HepG2 (cell line): ENCODE measurements around the gene ZKSCAN3. TPM values are rescaled to one million over a fixed set of nuclear protein-coding genes. Genes with fewer than 3 reads are reported as not detected.
A peak's percentile ranks its signal among the peaks of the same experiment; 100 is the strongest.

Experiments
- AGO1 ChIP-seq: fragments of 200-400 bp; formaldehyde crosslinking; IDR thresholded peaks from 2 replicates; pipeline ENCODE4 v1.6.1; 2017; ENCODE audit warnings: mild to moderate bottlenecking, low read depth, low read length, moderate library complexity; ENCODE audit not compliant: poor library complexity, severe bottlenecking
- IKZF5 ChIP-seq: IDR thresholded peaks from 2 replicates; pipeline ENCODE4 v1.6.1; 2018; ENCODE audit warnings: missing genetic modification reagents, mild to moderate bottlenecking, missing compliant biosample characterization
- KDM1A ChIP-seq: IDR thresholded peaks from 2 replicates; pipeline ENCODE4 v1.6.1; 2016; ENCODE audit warnings: missing compliant biosample characterization
- MEIS1 ChIP-seq: sonication (generic); formaldehyde crosslinking; IDR thresholded peaks from 2 replicates; pipeline ENCODE4 v1.9.0; 2021; ENCODE audit warnings: mild to moderate bottlenecking, missing genetic modification reagents, moderate library complexity, borderline replicate concordance
- MYPOP ChIP-seq: sonication (generic); formaldehyde crosslinking; IDR thresholded peaks from 2 replicates; pipeline ENCODE4 v1.8.1; 2023; ENCODE audit warnings: mild to moderate bottlenecking, moderate library complexity, missing genetic modification reagents
- NPAS2 ChIP-seq: sonication (generic); formaldehyde crosslinking; IDR thresholded peaks from 2 replicates; pipeline ENCODE4 v1.8.0; 2022; ENCODE audit warnings: mild to moderate bottlenecking, missing genetic modification reagents, borderline replicate concordance
- PCBP2 ChIP-seq: fragments of 200-400 bp; formaldehyde crosslinking; optimal IDR thresholded peaks from 2 replicates; pipeline ENCODE3; 2018; ENCODE audit warnings: low read length, low read depth; ENCODE audit not compliant: poor library complexity, severe bottlenecking
- RAD21 ChIP-seq: fragments of 450-650 bp; formaldehyde crosslinking; IDR thresholded peaks from 2 replicates; pipeline ENCODE4 v1.5.0; 2020; ENCODE audit warnings: mild to moderate bottlenecking
- SNAPC2 ChIP-seq: sonication (generic); formaldehyde crosslinking; IDR thresholded peaks from 2 replicates; pipeline ENCODE4 v1.8.1; 2022; ENCODE audit warnings: mild to moderate bottlenecking, missing genetic modification reagents
- SP1 ChIP-seq, 2 experiments: fragments of 450-650 bp in 1 of 2; sonication (generic) in 1 of 2; formaldehyde crosslinking in 1 of 2; IDR thresholded peaks; 2 replicates each; pipeline versions ENCODE4 v1.4.0 to v1.6.1; 2016 to 2020; ENCODE audit warnings: missing genetic modification reagents in 1 of 2
- TRAFD1 ChIP-seq: sonication (generic); formaldehyde crosslinking; IDR thresholded peaks from 2 replicates; pipeline ENCODE4 v1.5.1; 2020; ENCODE audit warnings: missing genetic modification reagents, mild to moderate bottlenecking, borderline replicate concordance
- XBP1 ChIP-seq: sonication (generic); formaldehyde crosslinking; IDR thresholded peaks from 2 replicates; pipeline ENCODE4 v1.5.0; 2020; ENCODE audit warnings: missing genetic modification reagents
- ZBTB4 ChIP-seq: sonication (generic); formaldehyde crosslinking; IDR thresholded peaks from 2 replicates; pipeline ENCODE4 v1.4.0; 2020; ENCODE audit warnings: missing genetic modification reagents, mild to moderate bottlenecking, borderline replicate concordance
- ZBTB7B ChIP-seq: sonication (generic); formaldehyde crosslinking; IDR thresholded peaks from 2 replicates; pipeline ENCODE4 v1.4.0; 2020; ENCODE audit warnings: missing genetic modification reagents
- ZFP1 ChIP-seq: IDR thresholded peaks from 2 replicates; pipeline ENCODE4 v1.6.1; 2016
- ZFP36L2 ChIP-seq: sonication (generic); formaldehyde crosslinking; IDR thresholded peaks from 2 replicates; pipeline ENCODE4 v1.4.0; 2020; ENCODE audit warnings: missing genetic modification reagents
- ZNF512B ChIP-seq: sonication (generic); formaldehyde crosslinking; IDR thresholded peaks from 2 replicates; pipeline ENCODE4 v1.5.1; 2020; ENCODE audit warnings: missing genetic modification reagents, mild to moderate bottlenecking, borderline replicate concordance
- ZNF772 ChIP-seq: sonication (generic); formaldehyde crosslinking; IDR thresholded peaks from 2 replicates; pipeline ENCODE4 v1.5.0; 2020; ENCODE audit warnings: mild to moderate bottlenecking, missing genetic modification reagents
- polyA plus RNA-seq, 8 experiments: library from polyadenylated mRNA; depleted of rRNA in 3 of 8; stranded (reverse) in 7 of 8; unstranded in 1 of 8; fragments of >200 nt; fragmentation: Illumina TruSeq in 4 of 8; extraction: Trizol in 4 of 8; gene quantifications; 2 replicates each; pipeline versions ENCODE4 v1.2.1 to v1.2.3, GENCODE V29; 2011 to 2016; ENCODE audit warnings: low read depth in 4 of 8, missing spikeins in 1 of 8, mixed read lengths in 1 of 8; ENCODE audit not compliant: insufficient read depth in 1 of 8
- total RNA-seq, 5 experiments: library from RNA; depleted of rRNA; stranded (reverse); fragments of >200 nt; fragmentation: Illumina TruSeq; extraction: Trizol; gene quantifications; 2 replicates each; pipeline ENCODE4 v1.2.3, GENCODE V29; 2016; ENCODE audit warnings: low read depth in 1 of 5

ZKSCAN3 gene
- total and polyA plus RNA-seq, 2 of the 13 experiments (the other 11 are each of a cell fraction or from before 2014, with no cell fraction given), result 3.3 to 7.4 TPM

GRCh38 chr6:28399350-28400121 lies 49.8 kb downstream of the ZKSCAN3 start, which contains the start of gene ZSCAN12 (continued):
- TF ChIP-seq ZNF512B (CRISPR knock-in tag), result no peak
- peak; percentile 87; the same call in 1 of the 2 replicates for TF ChIP-seq ZFP1 (CRISPR knock-in tag)
- TF ChIP-seq ZBTB7B (CRISPR knock-in tag), result peak; percentile 98
- TF ChIP-seq AGO1, result no peak
- TF ChIP-seq ZNF772, result peak; percentile 70; the same call in 1 of the 2 replicates
- TF ChIP-seq KDM1A (CRISPR knock-in tag), result no peak
- peak; percentile 97 for TF ChIP-seq MYPOP (CRISPR knock-in tag)
- peak; percentile 48; the same call in 1 of the 2 replicates for TF ChIP-seq ZBTB4 (CRISPR knock-in tag)
- TF ChIP-seq RAD21 (CRISPR knock-in tag), result peak; percentile 67
- 0 out of 2 replicates have a peak, but pooled peaks have one; percentile 71 for TF ChIP-seq TRAFD1 (CRISPR knock-in tag)
- TF ChIP-seq MEIS1, result peak; percentile 75
- no peak for TF ChIP-seq SP1 (IDR thresholded peaks at IDR 0.05)
- peak; percentile 62; the same call in 1 of the 2 replicates for TF ChIP-seq SP1 (CRISPR knock-in tag; IDR thresholded peaks at IDR 0.05)
- TF ChIP-seq IKZF5 (CRISPR knock-in tag), result peak; percentile 92
- peak; percentile 85; the same call in 1 of the 2 replicates for TF ChIP-seq SNAPC2 (CRISPR knock-in tag)
- TF ChIP-seq PCBP2, result no peak
- TF ChIP-seq XBP1 (CRISPR knock-in tag), result 0 out of 2 replicates have a peak, but pooled peaks have one; percentile 28
- TF ChIP-seq NPAS2 (CRISPR knock-in tag), result 0 out of 2 replicates have a peak, but pooled peaks have one; percentile 63
- no peak; the same call in 1 of the 2 replicates for TF ChIP-seq ZFP36L2 (CRISPR knock-in tag)
